HFFc6 (cell line): Measurements from ENCODE around the gene FLNA. TPM values are rescaled to one million over a fixed set of nuclear protein-coding genes. Genes with fewer than 3 reads are reported as not detected.

Experiments used
- DNase-seq: peaks from one replicate; pipeline ENCODE4 v3.0.0-alpha.2; 2018
- H3K27ac Mint-ChIP-seq: 2 replicates; pipeline ENCODE4 v1.8.0; 2020; ENCODE audit warnings: mild to moderate bottlenecking, mixed read lengths
- H3K27me3 Mint-ChIP-seq: 2 replicates; pipeline ENCODE4 v1.8.0; 2021; ENCODE audit warnings: mild to moderate bottlenecking, moderate library complexity, mixed read lengths; ENCODE audit not compliant: insufficient read depth
- H3K36me3 Mint-ChIP-seq: 2 replicates; pipeline ENCODE4 v1.8.0; 2021; ENCODE audit warnings: low read depth, mixed read lengths
- H3K4me1 Mint-ChIP-seq: 2 replicates; pipeline ENCODE4 v1.8.0; 2020; ENCODE audit warnings: low read depth, mixed read lengths
- H3K4me3 Mint-ChIP-seq: 2 replicates; pipeline ENCODE4 v1.8.0; 2020; ENCODE audit warnings: mild to moderate bottlenecking, moderate library complexity, mixed read lengths
- H3K9me3 Mint-ChIP-seq: 2 replicates; pipeline ENCODE4 v1.8.0; 2020; ENCODE audit warnings: mild to moderate bottlenecking, mixed read lengths
- CTCF ChIP-seq: fragments of 200-600 bp; sonication (generic); IDR thresholded peaks from 2 replicates; pipeline ENCODE4 v1.5.0; 2021; ENCODE audit warnings: antibody characterized with exemption, mild to moderate bottlenecking
- total RNA-seq, 6 experiments: library from RNA; stranded (reverse); fragmentation: NEBNext Ultra II Directional; extraction: Animal tissue kit (Norgen Biotek cat#: 25700); gene quantifications; 2 replicates in 1 of 6; 3 replicates in 5 of 6; pipeline ENCODE4 v1.2.3, GENCODE V29; 2021

FLNA gene
- total RNA-seq, 6 experiments from 2014 or later: 2,260 to 2,886 (median 2,666) TPM

GRCh38 chrX:154379569-154379951 is 5.1 kb upstream of the FLNA start:
- peaks cover 6% of the 10 kb centered on the region; the same call in 1 of the 2 replicates for H3K36me3 Mint-ChIP-seq
- DNase-seq: no peak
- peak overlapping the region; percentile 91 for H3K4me3 Mint-ChIP-seq
- peaks cover 3% of the 10 kb centered on the region for H3K27me3 Mint-ChIP-seq
- H3K27ac Mint-ChIP-seq: peak overlapping the region; percentile 94
- H3K4me1 Mint-ChIP-seq: peaks cover 16% of the 10 kb centered on the region
- no peak for TF ChIP-seq CTCF
- H3K9me3 Mint-ChIP-seq: no peaks in the 10 kb centered on the region

- Mint-ChIP-seq H3K4me1 (peaks cover 16% of the 10 kb centered on the region), H3K4me3 (peak within 1 kb of the TSS; percentile 91)
Measured at GRCh38 chrX:154378799-154379568, 4.5 kb upstream of the FLNA start, which contains the start of gene EMD. TSS of gene EMD (plus strand) at chrX:154379295. CDS start at chrX:154379485, 190 bp downstream.

GRCh38 chrX:154378059-154378798 is 3.8 kb upstream of the FLNA start:
- TF ChIP-seq CTCF: no peak
- H3K36me3 Mint-ChIP-seq: peaks cover 6% of the 10 kb centered on the region; the same call in 1 of the 2 replicates
- no peaks in the 10 kb centered on the region; the same call in 1 of the 2 replicates for H3K27me3 Mint-ChIP-seq
- H3K4me1 Mint-ChIP-seq: peaks cover 16% of the 10 kb centered on the region
- peak overlapping the region; percentile 78 for H3K27ac Mint-ChIP-seq
- peak overlapping the region; percentile 63 for H3K4me3 Mint-ChIP-seq
- DNase-seq: no peak
- H3K9me3 Mint-ChIP-seq: no peaks in the 10 kb centered on the region

More at GRCh38 chrX:154378799-154379568, 4.5 kb upstream of the FLNA start, which contains the start of gene EMD:
- Mint-ChIP-seq H3K36me3 (peaks cover 6% of the 10 kb centered on the region; the same call in 1 of the 2 replicates), H3K27ac (peak within 1 kb of the TSS; percentile 94), H3K9me3 (no peaks in the 10 kb centered on the region), H3K27me3 (peaks cover 3% of the 10 kb centered on the region; the same call in 1 of the 2 replicates)
- TF ChIP-seq CTCF: no peak
- peak; percentile 96 for DNase-seq

GRCh38 chrX:154376774-154377173 is 2.3 kb upstream of the FLNA start:
- Mint-ChIP-seq H3K4me1 (peaks cover 22% of the 10 kb centered on the region), H3K27ac (peak overlapping the region; percentile 78; the same call in 1 of the 2 replicates)

More at GRCh38 chrX:154376774-154377173, 2.3 kb upstream of the FLNA start:
- Mint-ChIP-seq H3K4me3 (no peak overlapping the region), H3K9me3 (no peaks in the 10 kb centered on the region), H3K36me3 (peaks cover 6% of the 10 kb centered on the region; the same call in 1 of the 2 replicates), H3K27me3 (peaks cover 2% of the 10 kb centered on the region; the same call in 1 of the 2 replicates)
- no peak for TF ChIP-seq CTCF
- no peak for DNase-seq
